ENCODE results near the gene TP63.
A peak's percentile ranks its signal among the peaks of the same experiment; 100 is the strongest.

Gene TP63

GRCh38 chr3:189624130-189624529 lies 7.1 kb upstream of the TP63 start:
- Histone ChIP-seq H3K4me1 (ENCODE audit: control insufficient read depth, insufficient read depth, low read length, poor library complexity, severe bottlenecking) (no peaks in the 10 kb centered on the region), H3K36me3 (ENCODE audit: control insufficient read depth, insufficient read depth, low read length) (no peaks in the 10 kb centered on the region), H3K4me3 (ENCODE audit: insufficient read depth, low read depth, low read length, poor library complexity, severe bottlenecking) (no peak overlapping the region)

GRCh38 chr3:189625071-189625470 lies 6.1 kb upstream of the TP63 start:
- Histone ChIP-seq H3K36me3 (ENCODE audit: control insufficient read depth, insufficient read depth, low read length) (no peaks in the 10 kb centered on the region), H3K4me1 (ENCODE audit: control insufficient read depth, insufficient read depth, low read length, poor library complexity, severe bottlenecking) (no peaks in the 10 kb centered on the region), H3K9me3 (ENCODE audit: control insufficient read depth, low read length) (no peaks in the 10 kb centered on the region), H3K27ac (ENCODE audit: insufficient read depth, low read length, poor library complexity, severe bottlenecking) (no peak overlapping the region), H3K4me3 (ENCODE audit: insufficient read depth, low read depth, low read length, poor library complexity, severe bottlenecking) (no peak overlapping the region), H3K27me3 (replicated peaks; ENCODE audit: control insufficient read depth, insufficient read depth, low read length, poor library complexity, severe bottlenecking) (no peaks in the 10 kb centered on the region)
- no peak for DNase-seq

More at GRCh38 chr3:189624130-189624529, 7.1 kb upstream of the TP63 start:
- no peaks in the 10 kb centered on the region for H3K27me3 ChIP-seq (replicated peaks; ENCODE audit: control insufficient read depth, insufficient read depth, low read length, poor library complexity, severe bottlenecking)
- no peak overlapping the region for H3K27ac ChIP-seq (ENCODE audit: insufficient read depth, low read length, poor library complexity, severe bottlenecking)
- H3K9me3 ChIP-seq (ENCODE audit: control insufficient read depth, low read length): no peaks in the 10 kb centered on the region
- DNase-seq: no peak

- no peaks in the 10 kb centered on the region for H3K4me1 ChIP-seq (ENCODE audit: control insufficient read depth, insufficient read depth, low read length, poor library complexity, severe bottlenecking)
- H3K9me3 ChIP-seq (ENCODE audit: control insufficient read depth, low read length): no peaks in the 10 kb centered on the region
- no peaks in the 10 kb centered on the region for H3K36me3 ChIP-seq (ENCODE audit: control insufficient read depth, insufficient read depth, low read length)
- H3K27ac ChIP-seq (ENCODE audit: insufficient read depth, low read length, poor library complexity, severe bottlenecking): no peak overlapping the region
- no peak overlapping the region for H3K4me3 ChIP-seq (ENCODE audit: insufficient read depth, low read depth, low read length, poor library complexity, severe bottlenecking)
- DNase-seq: no peak
- no peaks in the 10 kb centered on the region for H3K27me3 ChIP-seq (replicated peaks; ENCODE audit: control insufficient read depth, insufficient read depth, low read length, poor library complexity, severe bottlenecking)
These were observed 5.6 kb upstream of the TP63 start for GRCh38 chr3:189625572-189625971.

- H3K36me3 ChIP-seq (ENCODE audit: control insufficient read depth, insufficient read depth, low read length): no peaks in the 10 kb centered on the region
- no peak overlapping the region for H3K27ac ChIP-seq (ENCODE audit: insufficient read depth, low read length, poor library complexity, severe bottlenecking)
- no peak overlapping the region for H3K4me3 ChIP-seq (ENCODE audit: insufficient read depth, low read depth, low read length, poor library complexity, severe bottlenecking)
- no peaks in the 10 kb centered on the region for H3K9me3 ChIP-seq (ENCODE audit: control insufficient read depth, low read length)
- no peaks in the 10 kb centered on the region for H3K27me3 ChIP-seq (replicated peaks; ENCODE audit: control insufficient read depth, insufficient read depth, low read length, poor library complexity, severe bottlenecking)
- no peak for DNase-seq
- no peaks in the 10 kb centered on the region for H3K4me1 ChIP-seq (ENCODE audit: control insufficient read depth, insufficient read depth, low read length, poor library complexity, severe bottlenecking)
These were observed 4.9 kb upstream of the TP63 start for GRCh38 chr3:189626286-189626685.

GRCh38 chr3:189629803-189630455 lies 1.3 kb upstream of the TP63 start:
- H3K27me3 ChIP-seq (replicated peaks; ENCODE audit: control insufficient read depth, insufficient read depth, low read length, poor library complexity, severe bottlenecking): no peaks in the 10 kb centered on the region

GRCh38 chr3:189630767-189631372 lies 319 bp upstream of the TP63 start:
- H3K4me3 ChIP-seq (ENCODE audit: insufficient read depth, low read depth, low read length, poor library complexity, severe bottlenecking): peak overlapping the region; percentile 13
- DNase-seq: no peak
- H3K4me1 ChIP-seq (ENCODE audit: control insufficient read depth, insufficient read depth, low read length, poor library complexity, severe bottlenecking): no peaks in the 10 kb centered on the region
- no peaks in the 10 kb centered on the region for H3K9me3 ChIP-seq (ENCODE audit: control insufficient read depth, low read length)
- no peak overlapping the region for H3K27ac ChIP-seq (ENCODE audit: insufficient read depth, low read length, poor library complexity, severe bottlenecking)
- no peaks in the 10 kb centered on the region for H3K36me3 ChIP-seq (ENCODE audit: control insufficient read depth, insufficient read depth, low read length)
- no peaks in the 10 kb centered on the region for H3K27me3 ChIP-seq (replicated peaks; ENCODE audit: control insufficient read depth, insufficient read depth, low read length, poor library complexity, severe bottlenecking)

More at GRCh38 chr3:189629803-189630455, 1.3 kb upstream of the TP63 start:
- no peak for DNase-seq
- Histone ChIP-seq H3K36me3 (ENCODE audit: control insufficient read depth, insufficient read depth, low read length) (no peaks in the 10 kb centered on the region), H3K27ac (ENCODE audit: insufficient read depth, low read length, poor library complexity, severe bottlenecking) (no peak overlapping the region), H3K9me3 (ENCODE audit: control insufficient read depth, low read length) (no peaks in the 10 kb centered on the region), H3K4me1 (ENCODE audit: control insufficient read depth, insufficient read depth, low read length, poor library complexity, severe bottlenecking) (no peaks in the 10 kb centered on the region), H3K4me3 (ENCODE audit: insufficient read depth, low read depth, low read length, poor library complexity, severe bottlenecking) (no peak overlapping the region)

- no peak for DNase-seq
- Histone ChIP-seq H3K4me1 (ENCODE audit: control insufficient read depth, insufficient read depth, low read length, poor library complexity, severe bottlenecking) (no peaks in the 10 kb centered on the region), H3K27ac (ENCODE audit: insufficient read depth, low read length, poor library complexity, severe bottlenecking) (no peak overlapping the region)
These were observed 220 bp downstream of the TP63 start for GRCh38 chr3:189631409-189631808.

GRCh38 chr3:189632242-189632641 lies 1.1 kb downstream of the TP63 start:
- DNase-seq: no peak
- Histone ChIP-seq H3K4me1 (ENCODE audit: control insufficient read depth, insufficient read depth, low read length, poor library complexity, severe bottlenecking) (no peaks in the 10 kb centered on the region), H3K9me3 (ENCODE audit: control insufficient read depth, low read length) (no peaks in the 10 kb centered on the region), H3K4me3 (ENCODE audit: insufficient read depth, low read depth, low read length, poor library complexity, severe bottlenecking) (no peak overlapping the region), H3K27me3 (replicated peaks; ENCODE audit: control insufficient read depth, insufficient read depth, low read length, poor library complexity, severe bottlenecking) (no peaks in the 10 kb centered on the region), H3K36me3 (ENCODE audit: control insufficient read depth, insufficient read depth, low read length) (no peaks in the 10 kb centered on the region), H3K27ac (ENCODE audit: insufficient read depth, low read length, poor library complexity, severe bottlenecking) (no peak overlapping the region)

More at GRCh38 chr3:189631409-189631808, 220 bp downstream of the TP63 start:
- no peak overlapping the region for H3K4me3 ChIP-seq (ENCODE audit: insufficient read depth, low read depth, low read length, poor library complexity, severe bottlenecking)
- H3K27me3 ChIP-seq (replicated peaks; ENCODE audit: control insufficient read depth, insufficient read depth, low read length, poor library complexity, severe bottlenecking): no peaks in the 10 kb centered on the region
- no peaks in the 10 kb centered on the region for H3K9me3 ChIP-seq (ENCODE audit: control insufficient read depth, low read length)
- H3K36me3 ChIP-seq (ENCODE audit: control insufficient read depth, insufficient read depth, low read length): no peaks in the 10 kb centered on the region

GRCh38 chr3:189635339-189635738 lies 4.2 kb downstream of the TP63 start:
- H3K36me3 ChIP-seq (ENCODE audit: control insufficient read depth, insufficient read depth, low read length): no peaks in the 10 kb centered on the region
- no peak overlapping the region for H3K27ac ChIP-seq (ENCODE audit: insufficient read depth, low read length, poor library complexity, severe bottlenecking)
- no peaks in the 10 kb centered on the region for H3K27me3 ChIP-seq (replicated peaks; ENCODE audit: control insufficient read depth, insufficient read depth, low read length, poor library complexity, severe bottlenecking)
- H3K9me3 ChIP-seq (ENCODE audit: control insufficient read depth, low read length): no peaks in the 10 kb centered on the region
- DNase-seq: no peak
- no peaks in the 10 kb centered on the region for H3K4me1 ChIP-seq (ENCODE audit: control insufficient read depth, insufficient read depth, low read length, poor library complexity, severe bottlenecking)
- no peak overlapping the region for H3K4me3 ChIP-seq (ENCODE audit: insufficient read depth, low read depth, low read length, poor library complexity, severe bottlenecking)

GRCh38 chr3:189636048-189636447 lies 4.9 kb downstream of the TP63 start:
- H3K9me3 ChIP-seq (ENCODE audit: control insufficient read depth, low read length): no peaks in the 10 kb centered on the region
- H3K4me1 ChIP-seq (ENCODE audit: control insufficient read depth, insufficient read depth, low read length, poor library complexity, severe bottlenecking): no peaks in the 10 kb centered on the region
- H3K27ac ChIP-seq (ENCODE audit: insufficient read depth, low read length, poor library complexity, severe bottlenecking): no peak overlapping the region
- no peak overlapping the region for H3K4me3 ChIP-seq (ENCODE audit: insufficient read depth, low read depth, low read length, poor library complexity, severe bottlenecking)
- no peaks in the 10 kb centered on the region for H3K36me3 ChIP-seq (ENCODE audit: control insufficient read depth, insufficient read depth, low read length)
- no peak for DNase-seq
- no peaks in the 10 kb centered on the region for H3K27me3 ChIP-seq (replicated peaks; ENCODE audit: control insufficient read depth, insufficient read depth, low read length, poor library complexity, severe bottlenecking)
